Panc1 (cell line): ENCODE results near the gene GPC6.

Source experiments
- CTCF ChIP-seq: fragments of 450-650 bp; IDR thresholded peaks from 2 replicates; pipeline ENCODE4 v1.5.1; 2017; ENCODE audit warnings: mild to moderate bottlenecking
- TCF7L2 ChIP-seq: IDR thresholded peaks from 2 replicates; pipeline ENCODE4 v1.6.1; 2011; ENCODE audit warnings: mild to moderate bottlenecking, low read depth, low read length, inconsistent platforms
- TF ChIP-seq, protein P1 (sequence below), 2 experiments: IDR thresholded peaks; 2 replicates each; pipeline ENCODE4 v1.6.1; 2011 to 2012; ENCODE audit warnings: low read depth in 2 of 2, control low read depth in 1 of 2, low read length in 1 of 2, mild to moderate bottlenecking in 1 of 2, moderate library complexity in 1 of 2; ENCODE audit not compliant: insufficient read depth in 1 of 2

DNA sequence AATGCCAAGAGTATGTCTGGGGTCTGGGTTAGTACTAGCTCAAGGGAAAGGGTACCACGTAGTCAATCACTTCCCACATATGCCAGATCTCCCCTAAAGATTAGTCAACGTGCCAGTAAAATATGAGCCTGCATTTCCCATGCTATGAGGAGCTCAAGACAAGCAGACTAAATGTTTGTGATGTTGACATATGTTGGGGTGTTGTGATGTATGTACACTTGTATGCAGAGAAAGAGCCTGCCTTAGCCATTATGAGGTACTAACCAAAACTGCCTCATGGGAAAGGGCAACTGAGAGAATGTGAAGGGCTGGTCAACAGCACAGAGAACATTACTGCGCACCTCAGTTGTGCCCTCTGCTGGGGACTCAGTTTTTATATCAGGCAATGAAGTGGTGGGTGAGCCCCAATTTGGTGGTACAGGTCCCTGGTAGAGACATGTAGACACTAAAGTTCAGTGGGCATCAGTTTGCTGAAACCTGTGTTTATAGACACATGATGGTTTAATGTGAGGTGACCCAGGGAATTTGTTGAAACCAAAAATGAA lies 965.9 kb downstream of the GPC6 start:
- TF ChIP-seq CTCF (peak; percentile 42), TCF7L2 (no peak)
- TF ChIP-seq, protein P1, sequence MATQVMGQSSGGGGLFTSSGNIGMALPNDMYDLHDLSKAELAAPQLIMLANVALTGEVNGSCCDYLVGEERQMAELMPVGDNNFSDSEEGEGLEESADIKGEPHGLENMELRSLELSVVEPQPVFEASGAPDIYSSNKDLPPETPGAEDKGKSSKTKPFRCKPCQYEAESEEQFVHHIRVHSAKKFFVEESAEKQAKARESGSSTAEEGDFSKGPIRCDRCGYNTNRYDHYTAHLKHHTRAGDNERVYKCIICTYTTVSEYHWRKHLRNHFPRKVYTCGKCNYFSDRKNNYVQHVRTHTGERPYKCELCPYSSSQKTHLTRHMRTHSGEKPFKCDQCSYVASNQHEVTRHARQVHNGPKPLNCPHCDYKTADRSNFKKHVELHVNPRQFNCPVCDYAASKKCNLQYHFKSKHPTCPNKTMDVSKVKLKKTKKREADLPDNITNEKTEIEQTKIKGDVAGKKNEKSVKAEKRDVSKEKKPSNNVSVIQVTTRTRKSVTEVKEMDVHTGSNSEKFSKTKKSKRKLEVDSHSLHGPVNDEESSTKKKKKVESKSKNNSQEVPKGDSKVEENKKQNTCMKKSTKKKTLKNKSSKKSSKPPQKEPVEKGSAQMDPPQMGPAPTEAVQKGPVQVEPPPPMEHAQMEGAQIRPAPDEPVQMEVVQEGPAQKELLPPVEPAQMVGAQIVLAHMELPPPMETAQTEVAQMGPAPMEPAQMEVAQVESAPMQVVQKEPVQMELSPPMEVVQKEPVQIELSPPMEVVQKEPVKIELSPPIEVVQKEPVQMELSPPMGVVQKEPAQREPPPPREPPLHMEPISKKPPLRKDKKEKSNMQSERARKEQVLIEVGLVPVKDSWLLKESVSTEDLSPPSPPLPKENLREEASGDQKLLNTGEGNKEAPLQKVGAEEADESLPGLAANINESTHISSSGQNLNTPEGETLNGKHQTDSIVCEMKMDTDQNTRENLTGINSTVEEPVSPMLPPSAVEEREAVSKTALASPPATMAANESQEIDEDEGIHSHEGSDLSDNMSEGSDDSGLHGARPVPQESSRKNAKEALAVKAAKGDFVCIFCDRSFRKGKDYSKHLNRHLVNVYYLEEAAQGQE (IDR thresholded peaks at IDR 0.05; ENCODE audit: insufficient read depth in 1 of 2, low read depth in 2 of 2, low read length in 1 of 2), result no peak
